ENCODE results near the gene WDR18.
"Not testable (repeated sequence)": the region's sequence is repeated elsewhere in the genome, so short reads cannot be mapped to it uniquely, and the experiment has no call there.

Gene WDR18

GRCh38 chr19:1020868-1021425 is 36.8 kb downstream of the WDR18 start, which contains the start of gene TMEM259:
Gene TMEM259, minus strand, starts transcription at chr19:1021123. Its CDS starts 127 bp downstream, at chr19:1020996.
- in situ Hi-C loops (cut with HindIII; ENCODE audit: low sequenced_read_pairs): no loop called here
- H3K4me3 ChIP-seq (ENCODE audit: low read depth, low read length): peak within 1 kb of the TSS; percentile 95
- peak; percentile 98 for DNase-seq (ENCODE audit: low read depth, low spot score)
- TF ChIP-seq CTCF (IDR thresholded peaks at IDR 0.05; ENCODE audit: low read depth, low read length): no peak

- H3K4me3 ChIP-seq (ENCODE audit: low read depth, low read length); DNase-seq (ENCODE audit: low read depth, low spot score); in situ Hi-C loops (cut with HindIII; ENCODE audit: low sequenced_read_pairs): not testable (repeated sequence)
Measured at GRCh38 chr19:1023883-1024188, 39.7 kb downstream of the WDR18 start.

GRCh38 chr19:1025080-1025479 is 40.9 kb downstream of the WDR18 start:
- H3K4me3 ChIP-seq (ENCODE audit: low read depth, low read length); in situ Hi-C loops (cut with HindIII; ENCODE audit: low sequenced_read_pairs); DNase-seq (ENCODE audit: low read depth, low spot score): not testable (repeated sequence)

GRCh38 chr19:1025960-1026782 is 42.0 kb downstream of the WDR18 start, which contains the start of gene CNN2:
Gene CNN2, plus strand, starts transcription at chr19:1026608. Its CDS starts 54 bp downstream, at chr19:1026662.
- no peak for TF ChIP-seq CTCF (IDR thresholded peaks at IDR 0.05; ENCODE audit: low read depth, low read length)
- in situ Hi-C loops (cut with HindIII; ENCODE audit: low sequenced_read_pairs): no loop called here
- DNase-seq (ENCODE audit: low read depth, low spot score): peak; percentile 84
- H3K4me3 ChIP-seq (ENCODE audit: low read depth, low read length): peak within 1 kb of the TSS; percentile 100

GRCh38 chr19:1026783-1027649 is 42.9 kb downstream of the WDR18 start:
- TF ChIP-seq CTCF (IDR thresholded peaks at IDR 0.05; ENCODE audit: low read depth, low read length): no peak
- no peak for DNase-seq (ENCODE audit: low read depth, low spot score)
- in situ Hi-C loops (cut with HindIII; ENCODE audit: low sequenced_read_pairs): no loop called here
- H3K4me3 ChIP-seq (ENCODE audit: low read depth, low read length): peak overlapping the region; percentile 100

- no peak for DNase-seq (ENCODE audit: low read depth, low spot score)
- in situ Hi-C loops (cut with HindIII; ENCODE audit: low sequenced_read_pairs): no loop called here
- TF ChIP-seq CTCF (IDR thresholded peaks at IDR 0.05; ENCODE audit: low read depth, low read length): no peak
- H3K4me3 ChIP-seq (ENCODE audit: low read depth, low read length): peak overlapping the region; percentile 100
Measured at GRCh38 chr19:1027650-1028061, 43.5 kb downstream of the WDR18 start.

- DNase-seq (ENCODE audit: low read depth, low spot score): peak; percentile 99
- in situ Hi-C loops (cut with HindIII; ENCODE audit: low sequenced_read_pairs): no loop called here
- no peak for TF ChIP-seq CTCF (IDR thresholded peaks at IDR 0.05; ENCODE audit: low read depth, low read length)
- peak overlapping the region; percentile 100 for H3K4me3 ChIP-seq (ENCODE audit: low read depth, low read length)
Measured at GRCh38 chr19:1028062-1028926, 44.1 kb downstream of the WDR18 start.

All from astrocyte of the spinal cord (primary cell).